ENCODE measurements around the gene PDE4D. TPM values are rescaled to one million over a fixed set of nuclear protein-coding genes. Genes with fewer than 3 reads are reported as not detected.

Gene PDE4D
- total RNA-seq, 2 experiments from 2014 or later: 0.50 to 0.51 TPM

DNA sequence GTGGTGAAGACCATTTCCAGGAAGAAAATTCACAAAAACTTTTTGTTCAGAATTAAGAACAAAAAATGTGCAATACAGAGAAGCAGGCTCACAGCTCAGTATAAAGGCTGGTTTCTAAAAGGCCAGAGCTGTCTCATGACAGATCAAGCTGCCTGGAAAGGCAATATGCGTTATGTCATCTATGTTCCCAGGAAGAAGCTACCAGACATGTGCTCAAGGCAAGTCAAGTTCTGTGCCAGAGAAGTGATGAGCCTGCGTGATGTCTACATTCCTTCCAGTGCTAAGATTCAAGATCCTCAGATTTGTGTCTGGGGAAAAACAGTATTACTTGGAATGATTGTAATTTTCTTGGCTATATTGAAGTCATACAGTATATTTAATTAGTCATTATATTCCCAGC, 104.3 kb downstream of the PDE4D start:
- POLR2A ChIA-PET: interaction anchor here (1.1 to 1.5 kb wide), 2 partner anchors 33 to 187 kb away, joined by 3 to 4 read pairs; no protein-coding TSS in a partner anchor
- Histone ChIP-seq H3K27ac (ENCODE audit: low read depth, low read length, poor library complexity, severe bottlenecking) (no peak overlapping the region), H3K4me1 (ENCODE audit: insufficient read depth, low read length, poor library complexity, severe bottlenecking) (peaks cover 14% of the 10 kb centered on the region), H3K9me3 (ENCODE audit: low read length) (no peaks in the 10 kb centered on the region), H3K36me3 (ENCODE audit: insufficient read depth, low read length) (no peaks in the 10 kb centered on the region), H3K79me2 (ENCODE audit: insufficient read depth, low read depth, low read length) (no peaks in the 10 kb centered on the region), H2AFZ (ENCODE audit: low read length) (peak overlapping the region; percentile 88; the same call in 1 of the 2 replicates), H3K4me3 (ENCODE audit: low read depth, low read length, poor library complexity, severe bottlenecking) (no peak overlapping the region), H4K20me1 (ENCODE audit: insufficient read depth, low read length) (no peaks in the 10 kb centered on the region), H3K4me2 (ENCODE audit: low read length) (no peak overlapping the region), H3K9me2 (ENCODE audit: insufficient read depth, low read length) (no peaks in the 10 kb centered on the region)
- no peak for TF ChIP-seq EZH2phosphoT487 (IDR thresholded peaks at IDR 0.05; ENCODE audit: borderline replicate concordance, low read depth, low read length)
- TF ChIP-seq CTCF (conservative IDR thresholded peaks at IDR 0.05; ENCODE audit: low read length): no peak
- no TSS peak for BruUV-seq (replicated peaks)
- intact Hi-C loops (cut with micrococcal nuclease; ENCODE audit: unreplicated experiment): no loop called here
- CTCF ChIA-PET (ENCODE audit: unreplicated experiment): no interaction called here
- DNase-seq (ENCODE audit: low spot score): no peak

DNA sequence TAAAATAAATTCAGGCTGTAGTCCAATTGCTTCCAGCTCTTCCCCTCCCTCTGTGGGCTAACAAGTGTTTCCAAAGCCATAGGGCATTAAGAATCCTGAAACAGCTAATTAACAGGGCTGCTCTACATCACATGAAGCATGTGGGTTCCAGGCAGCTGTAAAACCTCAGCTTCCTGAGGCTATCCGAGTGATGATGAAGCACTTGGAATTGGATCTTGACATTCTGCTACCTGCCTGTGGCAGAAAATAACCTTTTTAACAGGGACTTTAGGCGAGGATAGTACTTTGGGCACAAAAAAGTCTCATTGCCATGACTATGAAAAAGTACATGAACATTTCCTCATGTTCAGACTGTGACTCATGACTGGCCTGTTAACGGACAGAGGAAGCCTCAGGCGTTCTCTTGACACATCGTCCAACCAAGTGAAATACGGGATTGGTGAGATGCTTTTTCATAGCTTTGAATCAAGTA, 107.2 kb downstream of the PDE4D start:
- Histone ChIP-seq H3K36me3 (ENCODE audit: insufficient read depth, low read length) (no peaks in the 10 kb centered on the region), H3K9me2 (ENCODE audit: insufficient read depth, low read length) (no peaks in the 10 kb centered on the region), H2AFZ (ENCODE audit: low read length) (no peak overlapping the region), H3K27ac (ENCODE audit: low read depth, low read length, poor library complexity, severe bottlenecking) (no peak overlapping the region), H3K79me2 (ENCODE audit: insufficient read depth, low read depth, low read length) (no peaks in the 10 kb centered on the region), H3K9me3 (ENCODE audit: low read length) (no peaks in the 10 kb centered on the region), H3K4me2 (ENCODE audit: low read length) (no peak overlapping the region), H4K20me1 (ENCODE audit: insufficient read depth, low read length) (no peaks in the 10 kb centered on the region), H3K4me3 (ENCODE audit: low read depth, low read length, poor library complexity, severe bottlenecking) (no peak overlapping the region), H3K4me1 (ENCODE audit: insufficient read depth, low read length, poor library complexity, severe bottlenecking) (peaks cover 14% of the 10 kb centered on the region)
- CTCF ChIA-PET (ENCODE audit: unreplicated experiment): no interaction called here
- intact Hi-C loops (cut with micrococcal nuclease; ENCODE audit: unreplicated experiment): no loop called here
- no peak for TF ChIP-seq CTCF (conservative IDR thresholded peaks at IDR 0.05; ENCODE audit: low read length)
- TF ChIP-seq EZH2phosphoT487 (IDR thresholded peaks at IDR 0.05; ENCODE audit: borderline replicate concordance, low read depth, low read length): no peak
- no peak for DNase-seq (ENCODE audit: low spot score)
- POLR2A ChIA-PET: interaction anchor here (1.0 kb wide), 1 partner anchor 275 kb away, joined by 3 read pairs; no protein-coding TSS in a partner anchor
- BruUV-seq (replicated peaks): no TSS peak

GRCh38 chr5:59785676-59786333, 107.7 kb downstream of the PDE4D start:
- no peak overlapping the region for H3K4me2 ChIP-seq (ENCODE audit: low read length)
- POLR2A ChIA-PET: interaction anchor here (0.6 to 1.0 kb wide), 6 partner anchors 13 to 1124 kb away, joined by 3 to 7 read pairs (median 3); no protein-coding TSS in a partner anchor

More at GRCh38 chr5:59785676-59786333, 107.7 kb downstream of the PDE4D start:
- no peak overlapping the region for H3K4me3 ChIP-seq (ENCODE audit: low read depth, low read length, poor library complexity, severe bottlenecking)
- no peaks in the 10 kb centered on the region for H3K9me2 ChIP-seq (ENCODE audit: insufficient read depth, low read length)
- no peaks in the 10 kb centered on the region for H3K79me2 ChIP-seq (ENCODE audit: insufficient read depth, low read depth, low read length)
- intact Hi-C loops (cut with micrococcal nuclease; ENCODE audit: unreplicated experiment): loop anchor here (2.0 kb wide), 1 partner anchor 13 kb away; no protein-coding TSS in a partner anchor
- TF ChIP-seq CTCF (conservative IDR thresholded peaks at IDR 0.05; ENCODE audit: low read length): no peak
- TF ChIP-seq EZH2phosphoT487 (IDR thresholded peaks at IDR 0.05; ENCODE audit: borderline replicate concordance, low read depth, low read length): no peak
- H3K36me3 ChIP-seq (ENCODE audit: insufficient read depth, low read length): no peaks in the 10 kb centered on the region
- H3K27ac ChIP-seq (ENCODE audit: low read depth, low read length, poor library complexity, severe bottlenecking): no peak overlapping the region
- H4K20me1 ChIP-seq (ENCODE audit: insufficient read depth, low read length): no peaks in the 10 kb centered on the region
- peaks cover 12% of the 10 kb centered on the region for H3K4me1 ChIP-seq (ENCODE audit: insufficient read depth, low read length, poor library complexity, severe bottlenecking)
- H3K9me3 ChIP-seq (ENCODE audit: low read length): no peaks in the 10 kb centered on the region
- BruUV-seq (replicated peaks): no TSS peak
- H2AFZ ChIP-seq (ENCODE audit: low read length): no peak overlapping the region
- DNase-seq (ENCODE audit: low spot score): no peak
- CTCF ChIA-PET (ENCODE audit: unreplicated experiment): interaction anchor here (0.6 kb wide), 1 partner anchor 896 kb away, joined by 3 read pairs; no protein-coding TSS in a partner anchor
